HG03439 (cell line): Measurements from ENCODE around the gene LCA5.
"Not testable (repeated sequence)": the region's sequence is repeated elsewhere in the genome, so short reads cannot be mapped to it uniquely, and the experiment has no call there.

Experiments used
- ATAC-seq: cut with Tn5 transposase; IDR thresholded peaks from one replicate; pipeline ENCODE4 v1.9.1; 2021; ENCODE audit warnings: mild to moderate bottlenecking, moderate library complexity; ENCODE audit not compliant: unreplicated experiment

The LCA5 gene

GRCh38 chr6:79468116-79468515 is 69.1 kb downstream of the LCA5 start:
- no peak for ATAC-seq

- no peak for ATAC-seq
Observed at GRCh38 chr6:79467716-79468115, 69.5 kb downstream of the LCA5 start.

GRCh38 chr6:79466207-79466834 is 70.9 kb downstream of the LCA5 start:
- no peak for ATAC-seq

- ATAC-seq = no peak
Observed at GRCh38 chr6:79465381-79465780, 71.8 kb downstream of the LCA5 start.

GRCh38 chr6:79463621-79464050 is 73.6 kb downstream of the LCA5 start:
- no peak for ATAC-seq

- no peak for ATAC-seq
Observed at GRCh38 chr6:79461205-79461604, 76.0 kb downstream of the LCA5 start.

- no peak for ATAC-seq
Observed at GRCh38 chr6:79455446-79455845, 81.8 kb downstream of the LCA5 start.

- no peak for ATAC-seq
Observed at GRCh38 chr6:79453558-79454042, 83.6 kb downstream of the LCA5 start.

GRCh38 chr6:79450984-79451383 is 86.2 kb downstream of the LCA5 start:
- no peak for ATAC-seq

GRCh38 chr6:79446006-79446405 is 91.2 kb downstream of the LCA5 start:
- ATAC-seq = no peak

GRCh38 chr6:79443876-79444275 is 93.4 kb downstream of the LCA5 start:
- not testable (repeated sequence) for ATAC-seq

GRCh38 chr6:79441192-79441591 is 96.0 kb downstream of the LCA5 start:
- no peak for ATAC-seq

- no peak for ATAC-seq
Observed at GRCh38 chr6:79440598-79440997, 96.6 kb downstream of the LCA5 start.

- ATAC-seq = no peak
Observed at GRCh38 chr6:79438030-79438429, 99.2 kb downstream of the LCA5 start.

GRCh38 chr6:79436241-79436640 is 101.0 kb downstream of the LCA5 start:
- no peak for ATAC-seq

- no peak for ATAC-seq
Observed at GRCh38 chr6:79435746-79436145, 101.5 kb downstream of the LCA5 start.
